SK-N-MC (cell line): ENCODE measurements around the gene S100A2.

Experiments used
- EZH2 ChIP-seq: fragments of 200-600 bp; sonication (generic); IDR thresholded peaks from one replicate; pipeline ENCODE4 v1.6.1; 2017; ENCODE audit warnings: antibody characterized with exemption
- POLR2AphosphoS5 ChIP-seq: IDR thresholded peaks from 2 replicates; pipeline ENCODE4 v1.6.1; 2012; ENCODE audit warnings: mild to moderate bottlenecking, low read depth, low read length, borderline replicate concordance

DNA sequence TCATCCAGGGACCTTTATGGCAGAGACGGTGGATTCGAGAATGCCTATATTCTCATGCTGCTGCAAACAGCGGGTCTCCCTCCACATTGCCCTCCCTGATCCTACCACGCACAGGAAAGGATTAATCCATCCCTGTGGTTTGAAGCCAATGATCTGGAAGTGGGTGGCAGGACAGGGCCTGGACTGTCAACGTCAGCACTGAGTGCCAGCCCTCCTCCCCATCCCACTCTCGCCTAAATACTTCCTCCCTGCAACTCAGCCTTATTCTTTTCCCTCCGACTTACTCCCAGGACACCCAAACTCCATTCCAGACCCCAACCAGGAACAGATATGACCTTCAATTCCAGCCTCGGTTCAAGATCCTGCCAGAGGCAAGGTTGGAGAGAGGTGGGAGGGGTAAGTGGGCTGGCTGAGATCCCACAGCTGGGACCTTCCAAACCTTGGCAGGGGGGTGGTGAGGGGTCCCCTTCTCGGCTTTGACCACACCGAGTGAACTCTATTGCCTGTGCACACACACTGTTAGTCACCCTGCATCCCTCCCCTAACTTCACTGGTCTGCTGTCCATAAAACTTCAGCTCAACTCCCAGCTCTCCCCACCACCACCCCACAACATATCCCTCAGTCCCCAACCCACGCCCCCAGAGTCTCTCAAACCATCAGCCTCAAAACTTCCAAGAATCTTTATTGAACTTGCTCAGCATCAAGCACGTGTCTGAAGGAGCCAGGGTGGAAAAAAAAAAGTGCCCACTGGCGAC lies 22.5 kb downstream of the S100A2 start:
- TF ChIP-seq EZH2 (no peak), POLR2AphosphoS5 (no peak)
